Stomach (tissue), 9 donors: ENCODE data around the gene RAB17. TPM values are rescaled to one million over a fixed set of nuclear protein-coding genes. Genes with fewer than 3 reads are reported as not detected.

Experiments used
- DNase-seq, 2 donors: peaks; one replicate each; pipeline versions ENCODE4 v3.0.0 to v3.0.0-alpha.2; 2013 to 2019
- H3K27ac ChIP-seq, 5 donors: fragments of 200-600 bp in 4 of 5; sonication (generic) in 4 of 5; one replicate each; pipeline ENCODE4 v1.5.1; 2013 to 2019; ENCODE audit warnings: mild to moderate bottlenecking in 1 of 5, moderate library complexity in 1 of 5
- H3K27me3 ChIP-seq, 3 donors: fragments of 200-600 bp; sonication (generic); one replicate each; pipeline ENCODE4 v1.5.1; 2017 to 2019; ENCODE audit warnings: mixed run types in 1 of 3
- H3K36me3 ChIP-seq, 4 donors: fragments of 200-600 bp; sonication (generic); 1 replicate in 3 of 4; 2 replicates in 1 of 4; pipeline ENCODE4 v1.5.1; 2016 to 2019
- H3K4me1 ChIP-seq, 4 donors: fragments of 200-600 bp; sonication (generic); one replicate each; pipeline ENCODE4 v1.5.1; 2016 to 2019
- H3K4me3 ChIP-seq, 4 donors: fragments of 200-600 bp; sonication (generic) in 3 of 4; one replicate each; pipeline ENCODE4 v1.5.1; 2016 to 2019; ENCODE audit warnings: mild to moderate bottlenecking in 1 of 4
- H3K9me3 ChIP-seq, 4 donors: fragments of 200-600 bp; sonication (generic); one replicate each; pipeline ENCODE4 v1.5.1; 2016 to 2019
- EP300 ChIP-seq: sonication (generic); formaldehyde crosslinking; IDR thresholded peaks from one replicate; pipeline ENCODE4 v1.6.1; 2017; ENCODE audit warnings: antibody characterized with exemption
- POLR2A ChIP-seq, 4 donors: fragments of 450-650 bp; IDR thresholded peaks; one replicate each; pipeline ENCODE4 v1.6.1; 2016; ENCODE audit warnings: antibody characterized with exemption in 4 of 4, control low read depth in 2 of 4, mild to moderate bottlenecking in 1 of 4, moderate library complexity in 1 of 4
- POLR2AphosphoS5 ChIP-seq, 3 donors: sonication (generic); formaldehyde crosslinking; IDR thresholded peaks; one replicate each; pipeline ENCODE4 v1.6.1; 2016; ENCODE audit warnings: antibody characterized with exemption in 3 of 3
- WGBS, 5 donors: extraction: QIAGEN DNeasy Blood & Tissue Kit in 3 of 5; methylation state at CpG; one replicate each; pipeline versions ENCODE4 v1.1.5 to v1.1.7; 2013 to 2018; 5-methylcytosine and 5-hydroxymethylcytosine counted together
- intact Hi-C: fragments of 100-400 bp; cut with DNase I; formaldehyde crosslinking; loops from one replicate; pipeline ENCODE4 v1.15.1; 2023; ENCODE audit warnings: low total_unique reads
- polyA plus RNA-seq, 3 donors: library from polyadenylated mRNA; stranded (reverse); fragments of 200-250 nt; gene quantifications; one replicate each; pipeline ENCODE4 v1.2.3, GENCODE V29; 2013
- total RNA-seq, 5 donors: library from RNA; depleted of rRNA; stranded (reverse); fragments of >200 nt; gene quantifications; one replicate each; pipeline versions ENCODE4 v1.1.0 to v1.2.3, GENCODE V29; 2014 to 2016
- TF ChIP-seq, protein P1 (sequence below), 7 experiments: fragments of 450-650 bp in 4 of 7; fragments of 200-600 bp in 3 of 7; sonication (generic) in 3 of 7; IDR thresholded peaks; one replicate each; pipeline ENCODE4 v1.5.1; 2016 to 2019; ENCODE audit warnings: antibody characterized with exemption in 7 of 7, control low read depth in 2 of 7, mild to moderate bottlenecking in 1 of 7
- donor health status: healthy with polysubstance abuse.
- donor health status: Bipolar disorder and iron deficiency.
- donor health status: healthy.

The RAB17 gene
- total and polyA plus RNA-seq, 8 donors: 8.8 to 187 (median 50.8) TPM

DNA sequence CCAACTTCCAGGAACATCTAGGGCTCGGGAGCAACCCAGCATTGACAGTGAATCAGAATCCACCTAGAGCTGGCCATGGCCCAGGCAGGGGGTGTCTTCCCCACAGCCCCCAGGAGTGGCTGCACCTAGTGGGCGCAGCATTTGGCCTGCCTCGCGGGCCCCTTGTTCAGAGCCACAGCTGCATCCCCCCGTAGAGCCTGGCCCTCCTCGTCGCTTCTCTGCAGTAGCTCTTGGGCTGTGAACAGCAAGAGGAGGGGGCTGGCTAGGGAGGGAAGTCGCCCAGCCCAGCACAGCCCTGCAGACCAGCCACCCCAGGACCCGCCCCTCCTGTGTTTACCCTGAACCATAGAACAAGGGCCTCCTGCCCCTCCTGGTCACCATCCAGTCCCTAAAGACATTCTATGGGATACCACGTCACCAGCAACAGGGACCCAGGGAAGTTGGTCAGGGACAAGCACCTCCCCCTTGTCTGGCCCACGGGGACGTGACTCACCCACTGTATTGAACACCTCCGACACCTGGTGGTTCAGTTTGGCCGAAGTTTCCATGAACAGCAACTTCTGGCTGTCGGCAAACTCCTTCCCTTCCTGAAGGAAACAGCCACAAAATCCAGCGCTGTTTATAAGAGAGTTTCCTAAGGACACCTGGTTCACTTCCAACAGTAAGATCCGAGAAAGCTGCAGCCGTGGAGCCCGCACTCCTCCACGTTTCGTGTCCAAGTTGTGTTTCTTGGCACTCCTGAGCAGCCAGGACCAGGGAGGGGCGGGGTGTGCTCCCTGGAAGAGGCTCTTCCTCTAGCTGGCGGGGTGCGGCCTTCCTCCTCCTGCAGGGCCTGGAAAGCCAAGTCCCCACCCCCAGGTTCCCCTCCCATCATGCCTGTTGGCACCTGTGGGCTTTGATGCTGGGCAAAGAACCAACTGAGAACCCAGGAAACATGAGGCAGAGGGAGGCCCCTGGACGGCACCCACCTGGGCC lies 15.4 kb downstream of the RAB17 start:
- intact Hi-C loops: loop anchor here (5.0 kb wide), 2 partner anchors 63 to 103 kb away; no protein-coding TSS in a partner anchor
- peak overlapping the region; percentile 42 to 82 (median 60) for H3K27ac ChIP-seq
- H3K36me3 ChIP-seq: peaks cover 0 to 16% (median 13%) of the 10 kb centered on the region in 4 donors
- H3K9me3 ChIP-seq: no peaks in the 10 kb centered on the region
- peaks cover 21 to 38% (median 29%) of the 10 kb centered on the region in 4 donors for H3K4me1 ChIP-seq
- peak; percentile 72 to 77 for DNase-seq
- H3K4me3 ChIP-seq: no peak overlapping the region
- H3K27me3 ChIP-seq: no peaks in the 10 kb centered on the region
- 44 to 54% (median 49%) methylated on average over 16 to 25 of the region's 25 CpGs for WGBS, 5 donors
- TF ChIP-seq, protein P1, sequence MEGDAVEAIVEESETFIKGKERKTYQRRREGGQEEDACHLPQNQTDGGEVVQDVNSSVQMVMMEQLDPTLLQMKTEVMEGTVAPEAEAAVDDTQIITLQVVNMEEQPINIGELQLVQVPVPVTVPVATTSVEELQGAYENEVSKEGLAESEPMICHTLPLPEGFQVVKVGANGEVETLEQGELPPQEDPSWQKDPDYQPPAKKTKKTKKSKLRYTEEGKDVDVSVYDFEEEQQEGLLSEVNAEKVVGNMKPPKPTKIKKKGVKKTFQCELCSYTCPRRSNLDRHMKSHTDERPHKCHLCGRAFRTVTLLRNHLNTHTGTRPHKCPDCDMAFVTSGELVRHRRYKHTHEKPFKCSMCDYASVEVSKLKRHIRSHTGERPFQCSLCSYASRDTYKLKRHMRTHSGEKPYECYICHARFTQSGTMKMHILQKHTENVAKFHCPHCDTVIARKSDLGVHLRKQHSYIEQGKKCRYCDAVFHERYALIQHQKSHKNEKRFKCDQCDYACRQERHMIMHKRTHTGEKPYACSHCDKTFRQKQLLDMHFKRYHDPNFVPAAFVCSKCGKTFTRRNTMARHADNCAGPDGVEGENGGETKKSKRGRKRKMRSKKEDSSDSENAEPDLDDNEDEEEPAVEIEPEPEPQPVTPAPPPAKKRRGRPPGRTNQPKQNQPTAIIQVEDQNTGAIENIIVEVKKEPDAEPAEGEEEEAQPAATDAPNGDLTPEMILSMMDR (IDR thresholded peaks at IDR 0.05): peak in 2 of 7 experiments; percentile 5 to 16
- no peak for TF ChIP-seq EP300
- TF ChIP-seq POLR2A (IDR thresholded peaks at IDR 0.05): no peak
- peak in 1 of 3 donors; percentile 47 for TF ChIP-seq POLR2AphosphoS5 (IDR thresholded peaks at IDR 0.05)

- Histone ChIP-seq H3K27ac (peak overlapping the region in 4 of 5 donors; percentile 58 to 82 (median 61)), H3K36me3 (peaks cover 0 to 16% (median 13%) of the 10 kb centered on the region in 4 donors), H3K4me3 (no peak overlapping the region), H3K9me3 (no peaks in the 10 kb centered on the region), H3K4me1 (peaks cover 21 to 38% (median 29%) of the 10 kb centered on the region in 4 donors), H3K27me3 (no peaks in the 10 kb centered on the region)
- no peak for TF ChIP-seq POLR2AphosphoS5 (IDR thresholded peaks at IDR 0.05)
- TF ChIP-seq EP300: no peak
- TF ChIP-seq, protein P1 (IDR thresholded peaks at IDR 0.05): no peak
- WGBS, 5 donors: 81 to 94% (median 90%) methylated on average over 7 to 9 of the region's 9 CpGs
- intact Hi-C loops: loop anchor here (5.0 kb wide), 2 partner anchors 62 to 102 kb away; no protein-coding TSS in a partner anchor
- DNase-seq: no peak
Observed at GRCh38 chr2:237574467-237574866, 16.1 kb downstream of the RAB17 start.

DNA sequence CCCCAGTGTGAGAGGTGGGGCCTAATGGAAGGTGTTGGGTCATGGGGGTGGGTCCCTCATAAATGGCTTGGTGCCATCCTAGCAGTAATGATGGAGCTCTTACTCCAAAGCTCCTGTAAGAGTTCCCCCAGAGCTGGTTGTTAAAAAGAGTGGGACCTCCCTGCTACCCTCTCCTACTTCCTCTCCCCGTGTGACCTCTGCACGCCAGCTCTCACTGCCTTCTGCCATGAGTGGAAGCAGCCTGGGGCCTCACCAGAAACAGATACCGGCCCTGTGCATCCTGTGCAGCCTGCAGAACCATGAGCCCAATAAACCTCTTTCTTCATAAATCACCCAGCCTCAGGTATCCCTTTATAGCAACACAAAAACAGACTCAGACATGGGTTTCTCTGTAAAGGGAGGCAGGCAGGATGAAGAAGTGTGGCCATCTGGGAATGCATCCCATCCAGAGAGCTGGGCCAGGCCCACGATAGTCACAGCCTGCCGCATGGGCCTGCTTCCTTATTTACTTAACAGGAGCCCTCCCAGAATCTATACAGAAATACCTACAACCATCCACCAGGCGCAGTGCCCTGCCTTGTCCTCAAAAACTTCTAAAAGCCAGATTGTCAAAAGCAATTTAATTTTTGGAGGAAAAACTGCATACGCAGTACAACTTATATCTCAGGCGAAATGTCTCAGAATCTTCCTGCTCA lies 16.7 kb downstream of the RAB17 start:
- TF ChIP-seq, protein P1 (IDR thresholded peaks at IDR 0.05): no peak
- TF ChIP-seq POLR2AphosphoS5 (IDR thresholded peaks at IDR 0.05) (no peak), EP300 (no peak), POLR2A (IDR thresholded peaks at IDR 0.05) (no peak)
- H3K36me3 ChIP-seq: peaks cover 0 to 16% (median 13%) of the 10 kb centered on the region in 4 donors
- no peak for DNase-seq
- WGBS, 5 donors: 75 to 83% (median 79%) methylated on average over 8 of the region's 8 CpGs
- H3K4me3 ChIP-seq: no peak overlapping the region
- peaks cover 21 to 38% (median 29%) of the 10 kb centered on the region in 4 donors for H3K4me1 ChIP-seq
- intact Hi-C loops: loop anchor here (5.0 kb wide), 2 partner anchors 62 to 102 kb away; no protein-coding TSS in a partner anchor
- no peaks in the 10 kb centered on the region for H3K27me3 ChIP-seq
- no peaks in the 10 kb centered on the region for H3K9me3 ChIP-seq
- H3K27ac ChIP-seq: peak overlapping the region in 1 of 5 donors; percentile 58

DNA sequence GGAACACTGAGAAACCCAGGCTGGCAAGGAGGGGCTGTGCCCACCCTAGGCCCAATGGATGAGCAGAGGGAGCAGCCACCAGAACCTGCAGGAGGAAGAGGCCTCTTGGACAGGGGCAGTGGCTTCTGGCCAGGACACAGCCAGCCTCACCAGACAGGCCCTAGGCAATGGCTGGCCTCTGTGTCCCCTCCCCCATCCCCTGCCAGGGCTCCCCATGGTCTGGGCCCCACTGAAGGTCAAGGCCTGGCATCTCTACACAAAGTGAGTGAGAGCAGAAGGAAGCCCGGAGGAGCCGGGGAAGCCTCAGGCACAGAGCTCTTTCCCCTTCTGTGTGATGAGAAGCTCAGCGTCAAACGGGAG lies 17.8 kb downstream of the RAB17 start:
- peaks cover 0 to 14% (median 12%) of the 10 kb centered on the region in 4 donors for H3K36me3 ChIP-seq
- H3K4me3 ChIP-seq: no peak overlapping the region
- no peak overlapping the region for H3K27ac ChIP-seq
- intact Hi-C loops: loop anchor here (5.0 kb wide), 2 partner anchors 60 to 100 kb away; no protein-coding TSS in a partner anchor
- peaks cover 0 to 4% (median 0%) of the 10 kb centered on the region in 3 donors for H3K27me3 ChIP-seq
- DNase-seq: no peak
- peaks cover 21 to 38% (median 29%) of the 10 kb centered on the region in 4 donors for H3K4me1 ChIP-seq
- 70 to 77% (median 74%) methylated on average over 4 of the region's 4 CpGs for WGBS, 5 donors
- H3K9me3 ChIP-seq: no peaks in the 10 kb centered on the region
- TF ChIP-seq, protein P1 (IDR thresholded peaks at IDR 0.05): no peak
- TF ChIP-seq POLR2A (IDR thresholded peaks at IDR 0.05) (no peak), EP300 (no peak), POLR2AphosphoS5 (IDR thresholded peaks at IDR 0.05) (no peak)
